HG02981 (cell line): ENCODE data around the gene NAGLU.

Experiments used
- ATAC-seq: cut with Tn5 transposase; IDR thresholded peaks from one replicate; pipeline ENCODE4 v1.9.1; 2021; ENCODE audit warnings: mild to moderate bottlenecking, moderate library complexity; ENCODE audit not compliant: unreplicated experiment

Gene NAGLU

DNA sequence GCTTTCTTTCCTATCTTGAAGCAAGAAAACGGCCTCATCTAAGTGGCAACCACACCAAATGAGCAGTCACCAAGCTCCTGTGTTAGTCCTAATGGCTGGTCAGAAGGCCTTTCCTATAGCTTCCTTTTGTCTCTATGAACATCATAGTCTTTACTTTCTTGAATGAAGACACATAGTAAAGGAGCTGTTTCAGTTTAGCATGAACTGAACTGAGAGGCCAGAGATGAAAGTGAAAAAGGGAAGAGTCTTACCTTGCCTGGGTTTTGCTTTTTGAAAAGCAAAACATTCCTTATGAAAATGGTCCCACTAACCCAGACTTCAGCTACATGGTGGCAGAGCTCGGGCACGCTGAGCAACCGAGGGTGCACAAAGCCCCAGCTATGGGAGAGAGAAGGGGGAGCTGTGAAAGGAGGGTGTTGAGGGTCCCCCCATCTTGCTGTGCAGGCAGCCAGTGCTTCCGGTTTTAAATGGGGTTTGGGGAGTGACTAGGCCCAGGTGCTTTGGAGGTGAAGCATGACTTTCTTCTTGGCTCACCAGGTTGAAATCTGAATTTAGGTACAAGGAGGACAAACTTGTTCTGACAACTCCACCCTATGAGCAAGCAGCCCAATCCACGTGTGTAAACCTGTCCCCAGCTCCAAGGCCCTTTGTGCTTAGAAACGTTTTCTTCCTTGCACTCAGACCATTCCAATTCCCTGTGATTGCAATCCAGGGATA is 50.6 kb downstream of the NAGLU start:
- no peak for ATAC-seq

DNA sequence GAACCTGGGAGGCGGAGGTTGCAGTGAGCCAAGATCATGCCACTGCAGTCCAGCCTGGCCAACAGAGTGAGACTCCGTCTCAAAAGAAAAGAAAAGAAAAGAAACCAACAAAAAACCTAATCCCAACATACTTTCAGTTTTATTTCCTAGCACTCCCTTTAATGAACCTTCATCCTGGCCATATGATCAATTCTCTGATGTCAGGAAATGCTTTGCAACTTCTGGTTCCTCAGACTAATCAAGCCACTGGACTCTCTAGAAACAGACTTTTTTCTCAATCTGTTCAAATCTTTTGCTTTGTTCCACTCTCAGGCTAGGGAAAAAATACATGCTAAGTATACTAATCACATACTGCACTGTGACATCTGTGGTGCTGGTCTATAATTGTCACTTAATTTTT is 54.8 kb downstream of the NAGLU start:
- ATAC-seq, result no peak

DNA sequence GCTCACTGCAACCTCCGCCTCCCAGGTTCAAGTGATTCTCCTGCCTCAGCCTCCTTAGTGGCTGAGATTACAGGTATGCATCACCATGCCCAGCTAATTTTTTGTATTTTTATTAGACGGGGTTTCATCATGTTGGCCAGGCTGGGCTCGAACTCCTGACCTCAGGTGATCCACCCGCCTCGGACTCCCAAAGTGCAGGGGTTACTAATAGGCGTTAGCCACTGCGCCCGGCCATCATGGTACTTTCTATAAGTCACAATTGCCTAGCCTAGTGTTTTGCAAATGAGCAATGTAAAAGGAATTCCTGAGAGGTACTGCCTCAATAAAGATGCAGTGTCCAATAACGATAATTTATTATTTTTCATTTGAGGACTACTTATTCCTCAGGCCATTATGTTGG is 55.4 kb downstream of the NAGLU start:
- no peak for ATAC-seq
